ENCODE results near the gene PKNOX2. TPM values are rescaled to one million over a fixed set of nuclear protein-coding genes. Genes with fewer than 3 reads are reported as not detected.

PKNOX2 gene
- total and polyA plus RNA-seq, 10 of the 15 experiments (the other 5 are each of a cell fraction or from before 2014, with no cell fraction given): not detected

DNA sequence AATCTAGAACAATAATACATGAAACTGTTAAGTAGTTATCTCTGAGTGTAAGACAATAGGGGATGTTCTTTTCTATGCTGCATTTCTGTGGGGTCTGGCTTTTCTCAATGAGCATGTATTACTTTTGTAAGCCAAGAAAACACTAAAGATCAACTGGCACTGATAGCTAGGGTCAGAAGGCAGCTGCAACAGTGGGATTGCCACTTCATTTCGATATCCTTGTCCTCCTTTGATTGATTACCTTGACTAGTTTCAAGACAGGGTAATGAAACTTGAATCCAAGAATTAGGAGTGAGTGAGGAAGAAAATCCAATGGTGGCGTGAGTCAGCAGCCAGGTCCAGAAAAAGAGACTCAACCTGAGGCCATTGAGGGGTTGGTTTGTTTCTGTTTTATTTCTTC, 285.0 kb downstream of the PKNOX2 start (continued):
- TF ChIP-seq, protein P1, sequence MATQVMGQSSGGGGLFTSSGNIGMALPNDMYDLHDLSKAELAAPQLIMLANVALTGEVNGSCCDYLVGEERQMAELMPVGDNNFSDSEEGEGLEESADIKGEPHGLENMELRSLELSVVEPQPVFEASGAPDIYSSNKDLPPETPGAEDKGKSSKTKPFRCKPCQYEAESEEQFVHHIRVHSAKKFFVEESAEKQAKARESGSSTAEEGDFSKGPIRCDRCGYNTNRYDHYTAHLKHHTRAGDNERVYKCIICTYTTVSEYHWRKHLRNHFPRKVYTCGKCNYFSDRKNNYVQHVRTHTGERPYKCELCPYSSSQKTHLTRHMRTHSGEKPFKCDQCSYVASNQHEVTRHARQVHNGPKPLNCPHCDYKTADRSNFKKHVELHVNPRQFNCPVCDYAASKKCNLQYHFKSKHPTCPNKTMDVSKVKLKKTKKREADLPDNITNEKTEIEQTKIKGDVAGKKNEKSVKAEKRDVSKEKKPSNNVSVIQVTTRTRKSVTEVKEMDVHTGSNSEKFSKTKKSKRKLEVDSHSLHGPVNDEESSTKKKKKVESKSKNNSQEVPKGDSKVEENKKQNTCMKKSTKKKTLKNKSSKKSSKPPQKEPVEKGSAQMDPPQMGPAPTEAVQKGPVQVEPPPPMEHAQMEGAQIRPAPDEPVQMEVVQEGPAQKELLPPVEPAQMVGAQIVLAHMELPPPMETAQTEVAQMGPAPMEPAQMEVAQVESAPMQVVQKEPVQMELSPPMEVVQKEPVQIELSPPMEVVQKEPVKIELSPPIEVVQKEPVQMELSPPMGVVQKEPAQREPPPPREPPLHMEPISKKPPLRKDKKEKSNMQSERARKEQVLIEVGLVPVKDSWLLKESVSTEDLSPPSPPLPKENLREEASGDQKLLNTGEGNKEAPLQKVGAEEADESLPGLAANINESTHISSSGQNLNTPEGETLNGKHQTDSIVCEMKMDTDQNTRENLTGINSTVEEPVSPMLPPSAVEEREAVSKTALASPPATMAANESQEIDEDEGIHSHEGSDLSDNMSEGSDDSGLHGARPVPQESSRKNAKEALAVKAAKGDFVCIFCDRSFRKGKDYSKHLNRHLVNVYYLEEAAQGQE (IDR thresholded peaks at IDR 0.05; ENCODE audit: low read depth, low read length): no peak
- no peak for TF ChIP-seq BACH1 (IDR thresholded peaks at IDR 0.05; ENCODE audit: borderline replicate concordance)
- TF ChIP-seq SMC3 (IDR thresholded peaks at IDR 0.05; ENCODE audit: borderline replicate concordance, low read length): no peak
- no peak for TF ChIP-seq CBX5 (IDR thresholded peaks at IDR 0.05; ENCODE audit: low read depth)
- no peak for TF ChIP-seq YBX1 (IDR thresholded peaks at IDR 0.05)

DNA sequence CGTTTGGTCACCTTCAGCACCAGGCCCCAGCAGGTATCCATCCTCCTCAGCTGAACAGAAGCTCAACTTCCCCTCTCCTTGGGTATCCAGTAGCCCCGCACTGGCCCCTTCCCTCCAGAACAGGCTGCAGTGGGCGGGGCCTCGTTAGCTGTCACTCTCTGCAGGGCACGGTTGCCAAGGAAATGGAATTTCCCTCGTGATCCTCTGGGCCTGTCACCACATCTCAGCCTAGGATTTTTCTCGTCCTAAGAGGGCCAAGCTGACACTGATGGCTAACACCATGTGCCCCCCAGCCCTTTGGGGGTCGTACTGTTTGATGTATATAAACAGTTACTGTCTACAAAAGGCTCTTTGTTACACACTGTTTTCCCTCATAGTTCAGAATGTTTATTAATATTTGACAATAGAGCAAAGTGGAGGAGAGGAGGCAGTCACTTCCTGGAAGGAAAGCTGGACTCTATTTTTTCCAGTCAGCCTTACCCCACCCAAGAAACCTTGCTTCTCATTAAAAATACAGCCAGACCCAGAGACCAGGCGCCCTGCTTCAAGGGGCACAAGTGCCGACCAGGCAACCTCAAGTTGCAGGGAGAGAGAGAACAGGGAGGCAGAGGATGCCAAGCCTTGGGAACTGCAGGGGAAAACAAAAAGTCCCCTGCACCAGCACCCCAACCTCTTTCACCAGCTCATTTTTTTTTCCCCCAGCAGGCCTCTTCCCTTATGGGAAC, 287.0 kb downstream of the PKNOX2 start:
- POLR2A ChIA-PET: interaction anchor here (0.9 to 1.7 kb wide), 3 partner anchors 65 to 141 kb away, joined by 3 to 5 read pairs (median 3); partner anchors contain the start of gene STT3A
- Histone ChIP-seq H3K27ac (ENCODE audit: control insufficient read depth, insufficient read depth) (no peak overlapping the region; the same call in 1 of the 2 replicates), H4K20me1 (ENCODE audit: control insufficient read depth, insufficient read depth) (no peaks in the 10 kb centered on the region), H3K36me3 (ENCODE audit: control insufficient read depth in 2 of 2, insufficient read depth in 2 of 2, low read length in 1 of 2) (peaks cover 0 to 2% of the 10 kb centered on the region in 2 experiments; a peak in 2 of 4 replicates), H3K4me1 (ENCODE audit: control insufficient read depth, insufficient read depth, low read length) (no peaks in the 10 kb centered on the region), H3K4me3 (no peak overlapping the region), H3K79me2 (ENCODE audit: control insufficient read depth, insufficient read depth, low read length) (no peaks in the 10 kb centered on the region), H2AFZ (ENCODE audit: control insufficient read depth, low read depth, low read length) (peak overlapping the region; percentile 79), H3K4me2 (ENCODE audit: control insufficient read depth, insufficient read depth) (peak overlapping the region; percentile 42; the same call in 1 of the 2 replicates), H3K9ac (ENCODE audit: control insufficient read depth, insufficient read depth, low read length) (no peak overlapping the region), H3K9me3 (replicated peaks; ENCODE audit: control insufficient read depth, insufficient read depth, low read length) (no peaks in the 10 kb centered on the region), H3K27me3 (replicated peaks in 1 of 2; ENCODE audit: control insufficient read depth in 2 of 2, insufficient read depth in 2 of 2, low read length in 1 of 2) (no peaks in the 10 kb centered on the region)
- in situ Hi-C loops (cut with MboI) (no loop called here), intact Hi-C loops (cut with micrococcal nuclease; ENCODE audit: unreplicated experiment) (no loop called here)
- ATAC-seq: peak; percentile 87
- BruUV-seq (replicated peaks): no TSS peak
- CTCF ChIA-PET: interaction anchor here (0.7 to 9.8 kb wide), 20 partner anchors 8 to 175 kb away, joined by 3 to 85 read pairs (median 6); no protein-coding TSS in a partner anchor
- no peak for FAIRE-seq
- WGBS (ENCODE audit: insufficient coverage, insufficient replicate concordance, low lambda C conversion rate, missing lambda C conversion rate): 19% methylated on average over 10 of the region's 10 CpGs
- DNase-seq (ENCODE audit: low read depth, low spot score): no peak
- SMC1A ChIA-PET (ENCODE audit: uncharacterized antibody, unreplicated experiment): interaction anchor here (1.0 to 1.7 kb wide), 6 partner anchors 11 to 119 kb away, joined by 3 to 7 read pairs (median 4); partner anchors contain the start of gene EI24
- RAD21 ChIA-PET (ENCODE audit: unreplicated experiment): interaction anchor here (0.6 to 1.1 kb wide), 4 partner anchors 11 to 174 kb away, joined by 3 to 6 read pairs (median 3); partner anchors contain the start of gene CHEK1
- TF ChIP-seq EGR1 (IDR thresholded peaks at IDR 0.05; ENCODE audit: borderline replicate concordance in 1 of 2, low read depth in 2 of 2, low read length in 2 of 2) (no peak), NR2F1 (conservative IDR thresholded peaks at IDR 0.05) (no peak), CBX3 (IDR thresholded peaks at IDR 0.05; ENCODE audit: borderline replicate concordance, low read depth) (no peak), TBL1XR1 (IDR thresholded peaks at IDR 0.05; ENCODE audit: low read depth, low read length) (no peak)
- TF ChIP-seq, protein P2, sequence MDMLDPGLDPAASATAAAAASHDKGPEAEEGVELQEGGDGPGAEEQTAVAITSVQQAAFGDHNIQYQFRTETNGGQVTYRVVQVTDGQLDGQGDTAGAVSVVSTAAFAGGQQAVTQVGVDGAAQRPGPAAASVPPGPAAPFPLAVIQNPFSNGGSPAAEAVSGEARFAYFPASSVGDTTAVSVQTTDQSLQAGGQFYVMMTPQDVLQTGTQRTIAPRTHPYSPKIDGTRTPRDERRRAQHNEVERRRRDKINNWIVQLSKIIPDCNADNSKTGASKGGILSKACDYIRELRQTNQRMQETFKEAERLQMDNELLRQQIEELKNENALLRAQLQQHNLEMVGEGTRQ (IDR thresholded peaks at IDR 0.05; ENCODE audit: borderline replicate concordance, low read depth, low read length): no peak
- TF ChIP-seq, protein P3, sequence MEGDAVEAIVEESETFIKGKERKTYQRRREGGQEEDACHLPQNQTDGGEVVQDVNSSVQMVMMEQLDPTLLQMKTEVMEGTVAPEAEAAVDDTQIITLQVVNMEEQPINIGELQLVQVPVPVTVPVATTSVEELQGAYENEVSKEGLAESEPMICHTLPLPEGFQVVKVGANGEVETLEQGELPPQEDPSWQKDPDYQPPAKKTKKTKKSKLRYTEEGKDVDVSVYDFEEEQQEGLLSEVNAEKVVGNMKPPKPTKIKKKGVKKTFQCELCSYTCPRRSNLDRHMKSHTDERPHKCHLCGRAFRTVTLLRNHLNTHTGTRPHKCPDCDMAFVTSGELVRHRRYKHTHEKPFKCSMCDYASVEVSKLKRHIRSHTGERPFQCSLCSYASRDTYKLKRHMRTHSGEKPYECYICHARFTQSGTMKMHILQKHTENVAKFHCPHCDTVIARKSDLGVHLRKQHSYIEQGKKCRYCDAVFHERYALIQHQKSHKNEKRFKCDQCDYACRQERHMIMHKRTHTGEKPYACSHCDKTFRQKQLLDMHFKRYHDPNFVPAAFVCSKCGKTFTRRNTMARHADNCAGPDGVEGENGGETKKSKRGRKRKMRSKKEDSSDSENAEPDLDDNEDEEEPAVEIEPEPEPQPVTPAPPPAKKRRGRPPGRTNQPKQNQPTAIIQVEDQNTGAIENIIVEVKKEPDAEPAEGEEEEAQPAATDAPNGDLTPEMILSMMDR (IDR thresholded peaks at IDR 0.05 in 2 of 3, conservative IDR thresholded peaks at IDR 0.05 in 1 of 3; ENCODE audit: control insufficient read depth in 2 of 3, extremely low read depth in 1 of 3, insufficient read depth in 1 of 3, low read depth in 3 of 3, low read length in 3 of 3): peak in 1 of 3 experiments; percentile 6; a peak in 1 of 6 replicates
- TF ChIP-seq, protein P4, sequence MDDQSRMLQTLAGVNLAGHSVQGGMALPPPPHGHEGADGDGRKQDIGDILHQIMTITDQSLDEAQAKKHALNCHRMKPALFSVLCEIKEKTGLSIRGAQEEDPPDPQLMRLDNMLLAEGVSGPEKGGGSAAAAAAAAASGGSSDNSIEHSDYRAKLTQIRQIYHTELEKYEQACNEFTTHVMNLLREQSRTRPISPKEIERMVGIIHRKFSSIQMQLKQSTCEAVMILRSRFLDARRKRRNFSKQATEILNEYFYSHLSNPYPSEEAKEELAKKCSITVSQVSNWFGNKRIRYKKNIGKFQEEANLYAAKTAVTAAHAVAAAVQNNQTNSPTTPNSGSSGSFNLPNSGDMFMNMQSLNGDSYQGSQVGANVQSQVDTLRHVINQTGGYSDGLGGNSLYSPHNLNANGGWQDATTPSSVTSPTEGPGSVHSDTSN (IDR thresholded peaks at IDR 0.05; ENCODE audit: insufficient replicate concordance, low read depth, low read length): peak; percentile 89

Data from GM12878 (cell line).